H1 (cell line): ENCODE results near the gene USH2A. TPM values are rescaled to one million over a fixed set of nuclear protein-coding genes. Genes with fewer than 3 reads are reported as not detected.

Experiments
- CTCF ChIA-PET: fragments of 300-600 bp; sonication (Branson Sonifier 250); formaldehyde crosslinking; loops from one replicate; lab custom pipeline; 2021; ENCODE audit not compliant: partially characterized antibody; lab: Charles Lee
- POLR2A ChIA-PET: fragments of 300-600 bp; sonication (Branson Sonifier 250); formaldehyde crosslinking; loops from one replicate; lab custom pipeline; 2021; ENCODE audit warnings: inconsistent platforms; ENCODE audit not compliant: partially characterized antibody; lab: Charles Lee
- DNase-seq, 2 experiments: peaks; one replicate each; pipeline versions ENCODE4 v3.0.0 to v3.0.0-alpha.2; 2010 to 2022; ENCODE audit warnings: low spot score in 2 of 2, low read depth in 1 of 2, mixed read lengths in 1 of 2
- FAIRE-seq: peaks from 2 replicates; lab custom pipeline; 2011; peaks lifted over from hg19 to GRCh38; lab: Jason Lieb, UNC
- H2AFZ ChIP-seq: 2 replicates; pipeline ENCODE4 v1.8.1; 2012; ENCODE audit warnings: low read length, inconsistent platforms
- H2AK5ac ChIP-seq: 2 replicates; pipeline ENCODE4 v1.6.1; 2013; ENCODE audit warnings: low read depth, low read length
- H2BK120ac ChIP-seq: replicated peaks from 2 replicates; pipeline ENCODE3; 2013; ENCODE audit warnings: low read depth, low read length, inconsistent platforms
- H2BK12ac ChIP-seq: 2 replicates; pipeline ENCODE4 v1.6.1; 2013; ENCODE audit warnings: low read depth, low read length
- H2BK15ac ChIP-seq: 2 replicates; pipeline ENCODE4 v1.6.1; 2013; ENCODE audit warnings: low read length
- H2BK20ac ChIP-seq: 2 replicates; pipeline ENCODE4 v1.6.1; 2013; ENCODE audit warnings: low read length
- H2BK5ac ChIP-seq: 2 replicates; pipeline ENCODE4 v1.6.1; 2013; ENCODE audit warnings: low read depth, low read length
- H3K14ac ChIP-seq: 2 replicates; pipeline ENCODE4 v1.6.1; 2013; ENCODE audit warnings: inconsistent platforms; ENCODE audit not compliant: insufficient read length
- H3K18ac ChIP-seq: 2 replicates; pipeline ENCODE4 v1.6.1; 2013; ENCODE audit warnings: low read length; ENCODE audit errors: extremely low read depth
- H3K23ac ChIP-seq: 2 replicates; pipeline ENCODE4 v1.6.1; 2013; ENCODE audit warnings: inconsistent platforms; ENCODE audit not compliant: insufficient read length
- H3K23me2 ChIP-seq: 2 replicates; pipeline ENCODE4 v1.6.1; 2013; ENCODE audit warnings: low read depth, low read length
- H3K27ac ChIP-seq: 2 replicates; pipeline ENCODE4 v1.6.1; 2011; ENCODE audit warnings: low read depth, low read length, inconsistent platforms
- H3K27me3 ChIP-seq, 4 experiments: replicated peaks in 1 of 4; 1 replicate in 1 of 4; 2 replicates in 3 of 4; pipeline versions ENCODE4 v1.6.1 to v1.8.1; 2011 to 2013; ENCODE audit warnings: low read length in 3 of 4, mild to moderate bottlenecking in 3 of 4, inconsistent platforms in 2 of 4, mixed read lengths in 2 of 4, moderate library complexity in 1 of 4; ENCODE audit not compliant: control insufficient read depth in 3 of 4, insufficient read depth in 3 of 4; ENCODE audit errors: extremely low read depth in 1 of 4
- H3K36me3 ChIP-seq, 4 experiments: 2 replicates each; pipeline versions ENCODE4 v1.6.1 to v1.8.1; 2011 to 2013; ENCODE audit warnings: mild to moderate bottlenecking in 4 of 4, low read length in 3 of 4, moderate library complexity in 2 of 4, control low read depth in 1 of 4, inconsistent platforms in 1 of 4; ENCODE audit not compliant: insufficient read depth in 4 of 4, control insufficient read depth in 2 of 4
- H3K4ac ChIP-seq: replicated peaks from 2 replicates; pipeline ENCODE3; 2013; ENCODE audit warnings: low read length, low read depth, mixed read lengths, inconsistent platforms; ENCODE audit not compliant: insufficient read length
- H3K4me1 ChIP-seq, 4 experiments: replicated peaks in 1 of 4; 1 replicate in 1 of 4; 2 replicates in 3 of 4; pipeline versions ENCODE4 v1.6.1 to v1.8.1; 2011 to 2013; ENCODE audit warnings: low read length in 3 of 4, inconsistent platforms in 2 of 4, mixed read lengths in 1 of 4; ENCODE audit not compliant: insufficient read depth in 4 of 4, control insufficient read depth in 3 of 4
- H3K4me2 ChIP-seq, 2 experiments: 2 replicates each; pipeline versions ENCODE4 v1.6.1 to v1.8.1; 2011 to 2013; ENCODE audit warnings: low read depth in 2 of 2, low read length in 2 of 2, control low read depth in 1 of 2, inconsistent platforms in 1 of 2, mild to moderate bottlenecking in 1 of 2; ENCODE audit not compliant: insufficient read depth in 1 of 2
- H3K4me3 ChIP-seq, 4 experiments: fragments of 200-600, 300-600 bp in 1 of 4; sonication (generic), shearing (Covaris generic), sonication (Bioruptor Twin) in 1 of 4; 2 replicates each; pipeline versions ENCODE4 v1.5.1 to v1.8.1; 2011 to 2016; ENCODE audit warnings: low read length in 4 of 4, low read depth in 3 of 4, control low read depth in 2 of 4, inconsistent platforms in 2 of 4, mild to moderate bottlenecking in 2 of 4, mixed read lengths in 1 of 4, moderate library complexity in 1 of 4; ENCODE audit not compliant: insufficient read depth in 2 of 4; ENCODE audit errors: extremely low read depth in 1 of 4
- H3K56ac ChIP-seq: replicated peaks from 2 replicates; pipeline ENCODE3; 2013; ENCODE audit warnings: low read depth, mild to moderate bottlenecking, mixed read lengths, low read length, inconsistent platforms; ENCODE audit not compliant: insufficient read length
- H3K79me1 ChIP-seq: 2 replicates; pipeline ENCODE4 v1.6.1; 2013; ENCODE audit warnings: low read depth, low read length, control low read depth
- H3K79me2 ChIP-seq, 2 experiments: 2 replicates each; pipeline versions ENCODE4 v1.6.1 to v1.8.1; 2012 to 2013; ENCODE audit warnings: low read length in 2 of 2, mild to moderate bottlenecking in 2 of 2, inconsistent platforms in 1 of 2; ENCODE audit not compliant: insufficient read depth in 2 of 2, control insufficient read depth in 1 of 2
- H3K9ac ChIP-seq, 4 experiments: replicated peaks in 1 of 4; 1 replicate in 1 of 4; 2 replicates in 3 of 4; pipeline versions ENCODE4 v1.6.1 to v1.8.1; 2011 to 2013; ENCODE audit warnings: low read depth in 3 of 4, low read length in 3 of 4, control low read depth in 2 of 4, mild to moderate bottlenecking in 2 of 4, moderate library complexity in 2 of 4, inconsistent platforms in 1 of 4; ENCODE audit errors: extremely low read depth in 1 of 4
- H3K9me3 ChIP-seq, 2 experiments: 2 replicates each; pipeline versions ENCODE4 v1.6.1 to v1.8.1; 2012 to 2013; ENCODE audit warnings: mild to moderate bottlenecking in 2 of 2, moderate library complexity in 2 of 2, control low read depth in 1 of 2, inconsistent platforms in 1 of 2, low read depth in 1 of 2, low read length in 1 of 2, mixed read lengths in 1 of 2; ENCODE audit not compliant: insufficient read depth in 2 of 2
- H4K20me1 ChIP-seq, 2 experiments: replicated peaks in 1 of 2; 2 replicates each; pipeline versions ENCODE3 to v1.8.1; 2011 to 2013; ENCODE audit warnings: inconsistent platforms in 2 of 2, low read length in 2 of 2, mild to moderate bottlenecking in 1 of 2; ENCODE audit not compliant: insufficient read depth in 2 of 2, control insufficient read depth in 1 of 2
- H4K5ac ChIP-seq: 2 replicates; pipeline ENCODE4 v1.6.1; 2013; ENCODE audit warnings: low read length, low read depth, mixed read lengths, inconsistent platforms; ENCODE audit not compliant: insufficient read length
- H4K8ac ChIP-seq: 2 replicates; pipeline ENCODE4 v1.8.0; 2013; ENCODE audit warnings: mild to moderate bottlenecking, moderate library complexity, low read length, inconsistent platforms; ENCODE audit not compliant: insufficient read depth; ENCODE audit errors: extremely low read depth
- H4K91ac ChIP-seq: replicated peaks from 2 replicates; pipeline ENCODE3; 2013; ENCODE audit warnings: low read length, mixed read lengths, inconsistent platforms; ENCODE audit not compliant: insufficient read length
- ASH2L ChIP-seq: fragments of 200-600, 300-600 bp; sonication (generic); IDR thresholded peaks from one replicate; pipeline ENCODE4 v1.7.1; 2017; ENCODE audit warnings: low read length
- CREB1 ChIP-seq: IDR thresholded peaks from 2 replicates; pipeline ENCODE4 v1.6.1; 2012; ENCODE audit warnings: inconsistent platforms
- EZH2 ChIP-seq: fragments of 200-600 bp; sonication (generic); IDR thresholded peaks from 2 replicates; pipeline ENCODE4 v1.7.1; 2012; ENCODE audit warnings: low read depth, mild to moderate bottlenecking, moderate library complexity, low read length, inconsistent platforms; ENCODE audit not compliant: severe bottlenecking
- GTF2F1 ChIP-seq: IDR thresholded peaks from 2 replicates; pipeline ENCODE4 v1.6.1; 2012; ENCODE audit warnings: low read depth, low read length, improper control_type of control experiment, borderline replicate concordance
- HDAC6 ChIP-seq: IDR thresholded peaks from one replicate; pipeline ENCODE4 v1.7.1; 2012; ENCODE audit warnings: low read depth, mild to moderate bottlenecking, inconsistent platforms, low read length, moderate library complexity
- JUN ChIP-seq: IDR thresholded peaks from 2 replicates; pipeline ENCODE4 v1.6.1; 2011; ENCODE audit warnings: low read depth, mild to moderate bottlenecking, improper control_type of control experiment, low read length
- JUND ChIP-seq: IDR thresholded peaks from 2 replicates; pipeline ENCODE4 v1.6.1; 2011; ENCODE audit warnings: mild to moderate bottlenecking, improper control_type of control experiment, low read length
- KDM1A ChIP-seq: fragments of 200-600, 300-600 bp; sonication (generic); IDR thresholded peaks from 2 replicates; pipeline ENCODE4 v1.7.1; 2016; ENCODE audit warnings: mild to moderate bottlenecking, low read length, borderline replicate concordance
- MAFK ChIP-seq: IDR thresholded peaks from 2 replicates; pipeline ENCODE4 v1.6.1; 2012; ENCODE audit warnings: low read depth, mild to moderate bottlenecking, improper control_type of control experiment, low read length
- RNF2 ChIP-seq: fragments of 200-900, 300-1000 bp; sonication (generic); IDR thresholded peaks from 2 replicates; pipeline ENCODE4 v1.7.1; 2016; ENCODE audit warnings: borderline replicate concordance, low read depth, mild to moderate bottlenecking, antibody characterized with exemption, low read length; ENCODE audit not compliant: poor library complexity, severe bottlenecking; ENCODE audit errors: missing control alignments
- SAP30 ChIP-seq: fragments of 300-600 bp; sonication (generic); IDR thresholded peaks from 2 replicates; pipeline ENCODE4 v1.7.1; 2012; ENCODE audit warnings: low read length, moderate library complexity, mild to moderate bottlenecking, inconsistent platforms; ENCODE audit not compliant: insufficient read depth, insufficient replicate concordance
- SIX5 ChIP-seq: IDR thresholded peaks from 2 replicates; pipeline ENCODE4 v1.6.1; 2011; ENCODE audit warnings: mild to moderate bottlenecking, low read depth, low read length
- SP1 ChIP-seq: IDR thresholded peaks from 2 replicates; pipeline ENCODE4 v1.6.1; 2011; ENCODE audit warnings: low read depth, low read length
- TAF7 ChIP-seq: optimal IDR thresholded peaks from 2 replicates; pipeline ENCODE3; 2011; ENCODE audit warnings: low read depth, mild to moderate bottlenecking, inconsistent platforms, low read length, moderate library complexity, borderline replicate concordance
- TBP ChIP-seq: IDR thresholded peaks from 2 replicates; pipeline ENCODE4 v1.6.1; 2011; ENCODE audit warnings: low read depth, low read length, improper control_type of control experiment
- TCF12 ChIP-seq: IDR thresholded peaks from 2 replicates; pipeline ENCODE4 v1.6.1; 2011; ENCODE audit warnings: low read depth, mild to moderate bottlenecking, low read length
- polyA plus RNA-seq, 7 experiments: library from polyadenylated mRNA; depleted of rRNA in 3 of 7; stranded (reverse) in 5 of 7; unstranded in 2 of 7; fragments of >200 nt in 5 of 7; fragments of 200-250 nt in 2 of 7; gene quantifications; 1 replicate in 5 of 7; 2 replicates in 1 of 7; 4 replicates in 1 of 7; pipeline versions ENCODE4 v1.2.1 to v1.2.3, GENCODE V29; 2011 to 2013; ENCODE audit warnings: missing spikeins in 2 of 7, mixed read lengths in 2 of 7
- total RNA-seq: library from RNA; stranded (reverse); fragmentation: NEBNext Ultra II Directional; extraction: Animal tissue kit (Norgen Biotek cat#: 25700); gene quantifications from 2 replicates; pipeline ENCODE4 v1.2.1, GENCODE V29; 2021
- TF ChIP-seq, protein P1 (sequence below): IDR thresholded peaks from 2 replicates; pipeline ENCODE4 v1.6.1; 2012; ENCODE audit warnings: inconsistent platforms

USH2A gene
- total and polyA plus RNA-seq, 2 of the 8 experiments (the other 6 are each of a cell fraction or from before 2014, with no cell fraction given), result 0.02 to 0.17 TPM

DNA sequence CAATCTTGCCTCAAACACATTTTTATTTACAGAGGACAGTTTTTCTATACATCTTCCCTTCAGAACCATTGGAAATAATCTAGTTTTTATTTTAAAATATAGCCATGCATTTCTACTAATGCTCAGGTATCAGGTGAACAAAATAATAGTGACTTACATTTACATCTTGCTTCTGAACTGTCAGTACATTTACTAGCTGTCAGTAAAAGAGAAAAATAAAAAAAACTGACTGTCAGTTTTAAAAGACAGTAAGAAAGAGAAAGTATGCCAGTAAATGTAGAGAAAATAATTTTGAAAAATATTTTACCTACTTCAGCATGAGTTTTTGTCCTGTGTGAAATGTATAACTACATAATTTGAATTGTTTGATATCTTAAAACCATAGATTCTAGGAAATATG, 33.5 kb downstream of the USH2A start:
- H2BK12ac ChIP-seq, result no peak overlapping the region
- no peaks in the 10 kb centered on the region for H3K79me1 ChIP-seq
- peaks cover 0 to 6% (median 0%) of the 10 kb centered on the region in 4 experiments; a peak in 2 of 7 replicates for H3K4me1 ChIP-seq
- H3K18ac ChIP-seq, result no peak overlapping the region
- no peak overlapping the region for H2BK15ac ChIP-seq
- no peak overlapping the region for H3K4me2 ChIP-seq
- H3K56ac ChIP-seq, result no peak overlapping the region
- DNase-seq (no peak), FAIRE-seq (no peak)
- H3K23me2 ChIP-seq, result no peaks in the 10 kb centered on the region
- no peak overlapping the region for H3K9ac ChIP-seq
- H2AK5ac ChIP-seq, result no peak overlapping the region
- H3K9me3 ChIP-seq, result no peaks in the 10 kb centered on the region
- H4K91ac ChIP-seq, result no peak overlapping the region
- no peak overlapping the region for H2BK120ac ChIP-seq
- H3K23ac ChIP-seq, result no peak overlapping the region
- ChIA-PET POLR2A (no interaction called here), CTCF (no interaction called here)
- no peak overlapping the region for H4K8ac ChIP-seq
- H2BK5ac ChIP-seq, result no peak overlapping the region
- H3K27me3 ChIP-seq, result no peaks in the 10 kb centered on the region
- H3K4ac ChIP-seq, result no peak overlapping the region
- H4K20me1 ChIP-seq, result no peaks in the 10 kb centered on the region
- H3K4me3 ChIP-seq, result no peak overlapping the region
- no peak overlapping the region for H2AFZ ChIP-seq
- H2BK20ac ChIP-seq, result no peak overlapping the region
- no peaks in the 10 kb centered on the region for H3K79me2 ChIP-seq
- no peaks in the 10 kb centered on the region for H3K36me3 ChIP-seq
- no peak overlapping the region for H3K14ac ChIP-seq
- no peak overlapping the region for H4K5ac ChIP-seq
- H3K27ac ChIP-seq, result no peak overlapping the region
- TF ChIP-seq ASH2L, result no peak
- TF ChIP-seq SIX5, result no peak
- TF ChIP-seq JUND, result no peak
- TF ChIP-seq SP1, result no peak
- TF ChIP-seq KDM1A, result no peak
- TF ChIP-seq TAF7, result no peak
- no peak for TF ChIP-seq GTF2F1
- no peak for TF ChIP-seq EZH2
- TF ChIP-seq HDAC6, result no peak
- TF ChIP-seq CREB1, result no peak
- TF ChIP-seq JUN, result no peak
- no peak for TF ChIP-seq TCF12
- TF ChIP-seq MAFK, result no peak
- TF ChIP-seq TBP, result no peak
- TF ChIP-seq, protein P1, sequence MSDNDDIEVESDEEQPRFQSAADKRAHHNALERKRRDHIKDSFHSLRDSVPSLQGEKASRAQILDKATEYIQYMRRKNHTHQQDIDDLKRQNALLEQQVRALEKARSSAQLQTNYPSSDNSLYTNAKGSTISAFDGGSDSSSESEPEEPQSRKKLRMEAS, result no peak
- TF ChIP-seq SAP30, result no peak
- no peak for TF ChIP-seq RNF2
